HCT116 (cell line): ENCODE results near the gene FAM20C. TPM values are rescaled to one million over a fixed set of nuclear protein-coding genes. Genes with fewer than 3 reads are reported as not detected.

Source experiments
- ATAC-seq: fragments of 200-7000 bp; cut with Tn5 transposase; 2 replicates; pipeline ENCODE4 v1.9.1; 2020; ENCODE audit warnings: mild to moderate bottlenecking, moderate library complexity
- BruUV-seq: library from RNA; stranded (reverse); fragments of 400-500 nt; replicated peaks from 2 replicates; lab custom pipeline; 2021; lab: Mats Ljungman, UMichigan
- CTCF ChIA-PET: fragments of 300-600 bp; sonication (Branson Sonifier 250); formaldehyde crosslinking; loops from one replicate; lab custom pipeline; 2021; ENCODE audit warnings: antibody characterized with exemption; lab: Charles Lee
- POLR2A ChIA-PET: fragments of 300-600, 350-600 bp; sonication (Branson Sonifier 250); formaldehyde crosslinking; loops from one replicate; lab custom pipeline; 2021; ENCODE audit warnings: antibody characterized with exemption; lab: Charles Lee
- RAD21 ChIA-PET, 2 experiments: fragments of 300-600 bp; sonication (Branson Sonifier 250); formaldehyde crosslinking; loops; one replicate each; lab custom pipeline; 2023; ENCODE audit warnings: low total read pairs in 2 of 2; ENCODE audit not compliant: uncharacterized antibody in 2 of 2, unreplicated experiment in 2 of 2, low non-redundant PET in 1 of 2; lab: Charles Lee
- DNase-seq: peaks from one replicate; pipeline ENCODE4 v3.0.0-alpha.2; 2010; ENCODE audit warnings: low read depth, low spot score
- H2AFZ ChIP-seq: fragments of 200-600 bp; shearing (Covaris generic), sonication (generic); 2 replicates; pipeline ENCODE4 v1.6.1; 2017; ENCODE audit warnings: low read depth, mixed run types, mixed read lengths, antibody characterized with exemption, low read length; ENCODE audit not compliant: poor library complexity, severe bottlenecking
- H3K27ac ChIP-seq: 2 replicates; pipeline ENCODE4 v1.5.1; 2012; ENCODE audit warnings: low read depth, low read length
- H3K27me3 ChIP-seq: fragments of 200-600 bp; sonication (generic); 2 replicates; pipeline ENCODE4 v1.6.1; 2016; ENCODE audit warnings: mixed run types, low read length, mixed read lengths; ENCODE audit not compliant: insufficient read depth
- H3K36me3 ChIP-seq, 2 experiments: fragments of 200-500 bp in 1 of 2; fragments of 200-600 bp in 1 of 2; sonication (Bioruptor generic) in 1 of 2; sonication (generic) in 1 of 2; 2 replicates each; pipeline versions ENCODE4 v1.5.1 to v1.6.1; 2014 to 2016; ENCODE audit warnings: low read length in 2 of 2, inconsistent platforms in 1 of 2, mixed read lengths in 1 of 2, mixed run types in 1 of 2; ENCODE audit not compliant: insufficient read depth in 2 of 2, control insufficient read depth in 1 of 2
- H3K4me1 ChIP-seq, 2 experiments: fragments of 200-600 bp in 1 of 2; sonication (generic) in 1 of 2; 2 replicates each; pipeline versions ENCODE4 v1.5.1 to v1.6.1; 2012 to 2017; ENCODE audit warnings: low read length in 2 of 2, inconsistent platforms in 1 of 2, mild to moderate bottlenecking in 1 of 2, mixed read lengths in 1 of 2, mixed run types in 1 of 2, moderate library complexity in 1 of 2; ENCODE audit not compliant: insufficient read depth in 2 of 2, control insufficient read depth in 1 of 2
- H3K4me2 ChIP-seq: fragments of 200-600 bp; sonication (generic); 2 replicates; pipeline ENCODE4 v1.6.1; 2017; ENCODE audit warnings: mixed run types, low read length, mixed read lengths
- H3K4me3 ChIP-seq, 2 experiments: fragments of 200-600 bp in 1 of 2; sonication (generic) in 1 of 2; replicated peaks in 1 of 2; 2 replicates each; pipeline ENCODE4 v1.5.1; 2011 to 2016; ENCODE audit warnings: low read length in 2 of 2, control low read depth in 1 of 2, low read depth in 1 of 2, mild to moderate bottlenecking in 1 of 2, mixed read lengths in 1 of 2, mixed run types in 1 of 2
- H3K79me2 ChIP-seq: fragments of 200-600 bp; sonication (generic); 2 replicates; pipeline ENCODE4 v1.6.1; 2017; ENCODE audit warnings: mild to moderate bottlenecking, mixed run types, low read length, moderate library complexity, mixed read lengths; ENCODE audit not compliant: insufficient read depth
- H3K9ac ChIP-seq: fragments of 200-600 bp; sonication (generic); 2 replicates; pipeline ENCODE4 v1.6.1; 2016; ENCODE audit warnings: low read length, mixed read lengths
- H3K9me2 ChIP-seq: fragments of 200-600 bp; sonication (generic), shearing (Covaris generic); 2 replicates; pipeline ENCODE4 v1.6.1; 2017; ENCODE audit warnings: mixed run types, mild to moderate bottlenecking, moderate library complexity; ENCODE audit not compliant: insufficient read depth
- H3K9me3 ChIP-seq, 2 experiments: fragments of 200-500 bp in 1 of 2; fragments of 200-600 bp in 1 of 2; sonication (Bioruptor generic) in 1 of 2; sonication (generic) in 1 of 2; 2 replicates each; pipeline ENCODE4 v1.6.1; 2014 to 2017; ENCODE audit warnings: low read length in 2 of 2, mixed read lengths in 2 of 2, inconsistent platforms in 1 of 2, low read depth in 1 of 2, mild to moderate bottlenecking in 1 of 2, mixed run types in 1 of 2, moderate library complexity in 1 of 2; ENCODE audit not compliant: control insufficient read depth in 1 of 2, insufficient read depth in 1 of 2
- H4K20me1 ChIP-seq: fragments of 200-600 bp; sonication (generic), shearing (Covaris generic); 2 replicates; pipeline ENCODE4 v1.6.1; 2017; ENCODE audit warnings: mixed run types, mild to moderate bottlenecking, moderate library complexity; ENCODE audit not compliant: insufficient read depth
- CEBPB ChIP-seq: IDR thresholded peaks from 2 replicates; pipeline ENCODE4 v1.6.1; 2012; ENCODE audit warnings: low read depth
- EGR1 ChIP-seq: IDR thresholded peaks from 2 replicates; pipeline ENCODE4 v1.6.1; 2012; ENCODE audit warnings: low read depth
- EZH2phosphoT487 ChIP-seq: fragments of 200-600 bp; IDR thresholded peaks from 2 replicates; pipeline ENCODE4 v1.6.1; 2018; ENCODE audit warnings: antibody characterized with exemption, borderline replicate concordance
- FOSL1 ChIP-seq: IDR thresholded peaks from 2 replicates; pipeline ENCODE4 v1.6.1; 2012; ENCODE audit warnings: low read depth
- JUND ChIP-seq: IDR thresholded peaks from 2 replicates; pipeline ENCODE4 v1.6.1; 2012
- POLR2A ChIP-seq: IDR thresholded peaks from 2 replicates; pipeline ENCODE4 v1.7.0; 2011; ENCODE audit warnings: borderline replicate concordance; ENCODE audit not compliant: insufficient read depth, insufficient read length; ENCODE audit errors: extremely low read depth
- POLR2AphosphoS5 ChIP-seq: IDR thresholded peaks from 2 replicates; pipeline ENCODE4 v1.6.1; 2011; ENCODE audit warnings: mild to moderate bottlenecking, low read depth, low read length, moderate library complexity
- RAD21 ChIP-seq: IDR thresholded peaks from 2 replicates; pipeline ENCODE4 v1.6.1; 2012; ENCODE audit warnings: low read depth, mild to moderate bottlenecking
- SIN3A ChIP-seq: IDR thresholded peaks from 2 replicates; pipeline ENCODE4 v1.6.1; 2012; ENCODE audit warnings: low read depth
- TCF7L2 ChIP-seq: IDR thresholded peaks from 2 replicates; pipeline ENCODE4 v1.7.0; 2011; ENCODE audit warnings: borderline replicate concordance, inconsistent platforms; ENCODE audit not compliant: insufficient read depth, insufficient read length; ENCODE audit errors: extremely low read depth
- YY1 ChIP-seq: IDR thresholded peaks from 2 replicates; pipeline ENCODE4 v1.6.1; 2011; ENCODE audit warnings: low read length, low read depth, moderate library complexity, mild to moderate bottlenecking; ENCODE audit not compliant: insufficient replicate concordance; ENCODE audit errors: extremely low read depth
- ZFX ChIP-seq: fragments of 450-650 bp; IDR thresholded peaks from 2 replicates; pipeline ENCODE4 v1.6.1; 2017
- ZNF274 ChIP-seq: fragments of 200-500 bp; sonication (Bioruptor generic); IDR thresholded peaks from 2 replicates; pipeline ENCODE4 v1.6.1; 2014; ENCODE audit warnings: mild to moderate bottlenecking, low read depth, low read length, inconsistent platforms
- intact Hi-C: fragments of 100-400 bp; cut with micrococcal nuclease; formaldehyde crosslinking; loops from 2 replicates; pipeline ENCODE4 v1.10.0; 2022
- total RNA-seq: library from RNA; stranded (reverse); gene quantifications from one replicate; pipeline ENCODE4 v1.2.1, GENCODE V29; 2021; ENCODE audit not compliant: unreplicated experiment
- TF ChIP-seq, protein P1 (sequence below): IDR thresholded peaks from 2 replicates; pipeline ENCODE4 v1.6.1; 2012
- TF ChIP-seq, protein P2 (sequence below): IDR thresholded peaks from 2 replicates; pipeline ENCODE4 v1.6.1; 2012; ENCODE audit warnings: low read depth
- TF ChIP-seq, protein P3 (sequence below), 3 experiments: fragments of 200-600 bp in 1 of 3; sonication (generic) in 1 of 3; IDR thresholded peaks in 2 of 3; conservative IDR thresholded peaks in 1 of 3; 2 replicates each; pipeline ENCODE4 v1.5.1; 2012 to 2017; ENCODE audit warnings: low read depth in 2 of 3, low read length in 2 of 3, antibody characterized with exemption in 1 of 3, borderline replicate concordance in 1 of 3, control low read depth in 1 of 3, mild to moderate bottlenecking in 1 of 3, mixed read lengths in 1 of 3, mixed run types in 1 of 3, moderate library complexity in 1 of 3; ENCODE audit not compliant: insufficient read depth in 1 of 3

FAM20C gene
- total RNA-seq, 1 experiment from 2014 or later = 27.1 TPM

DNA sequence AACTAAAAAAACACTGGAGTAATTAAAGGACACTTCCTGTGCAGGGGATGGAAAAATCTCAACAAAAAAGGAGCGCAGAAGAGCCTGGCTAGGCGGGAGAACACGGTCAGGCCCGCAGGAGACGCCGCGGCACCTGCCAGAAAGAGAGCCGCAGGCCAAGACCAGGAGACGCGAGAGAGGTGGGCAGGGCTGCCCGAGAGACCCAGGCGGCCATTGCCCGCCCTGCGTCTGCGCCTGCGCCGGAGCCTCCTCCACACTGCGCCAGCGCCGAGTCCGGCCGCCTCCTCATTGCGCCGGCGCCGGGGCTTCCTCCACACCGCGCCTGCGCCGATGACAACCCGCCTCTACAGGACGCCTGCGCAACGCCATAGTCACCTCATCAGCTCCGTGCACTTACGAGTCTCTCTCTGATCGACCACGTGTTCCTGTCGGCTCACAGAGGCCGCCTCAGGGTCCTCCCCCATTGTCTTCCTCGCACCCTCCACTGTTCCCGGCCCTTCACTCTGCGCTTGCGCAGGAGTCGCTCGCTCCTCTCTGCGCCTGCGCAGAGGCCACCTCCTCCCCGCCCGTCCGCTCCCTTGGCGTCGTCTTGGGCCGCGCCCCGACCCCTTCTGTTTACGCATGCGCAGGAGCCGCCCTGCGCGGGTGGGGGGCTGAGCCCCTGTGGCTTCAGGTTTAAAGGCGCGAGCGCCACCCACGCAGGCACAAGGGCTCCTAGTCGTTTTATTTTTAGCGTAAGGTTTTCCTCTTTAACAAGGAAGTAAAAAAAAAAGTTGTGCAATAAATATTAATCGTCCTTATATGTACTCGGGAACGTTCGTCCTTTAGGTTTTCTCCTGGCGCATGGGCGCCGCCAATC lies 43.2 kb upstream of the FAM20C start:
- Histone ChIP-seq H3K79me2 (no peaks in the 10 kb centered on the region), H3K27ac (peak overlapping the region; percentile 83), H3K9ac (peak overlapping the region; percentile 72), H2AFZ (peak overlapping the region; percentile 8), H3K9me2 (no peaks in the 10 kb centered on the region), H3K36me3 (no peaks in the 10 kb centered on the region), H4K20me1 (no peaks in the 10 kb centered on the region), H3K27me3 (no peaks in the 10 kb centered on the region), H3K9me3 (no peaks in the 10 kb centered on the region), H3K4me3 (peak overlapping the region; percentile 57 to 62), H3K4me2 (peak overlapping the region; percentile 61), H3K4me1 (peaks cover 7 to 18% of the 10 kb centered on the region in 2 experiments)
- ChIA-PET RAD21 (no interaction called here), POLR2A (interaction anchor here (0.6 to 1.0 kb wide), 3 partner anchors 10 to 807 kb away, joined by 3 read pairs; partner anchors contain the start of gene FAM20C), CTCF (no interaction called here)
- intact Hi-C loops = loop anchor here (2.0 kb wide), 1 partner anchor 44 kb away; the partner anchor contains the start of gene FAM20C
- DNase-seq (peak; percentile 96), ATAC-seq (peak; percentile 96)
- TF ChIP-seq EGR1 (peak; percentile 92), SIN3A (no peak), CEBPB (no peak), JUND (no peak), EZH2phosphoT487 (no peak), ZFX (no peak), POLR2AphosphoS5 (peak; percentile 94), ZNF274 (no peak), POLR2A (peak; percentile 87), FOSL1 (no peak), RAD21 (no peak), YY1 (peak; percentile 93), TCF7L2 (peak; percentile 67)
- TF ChIP-seq, protein P1, sequence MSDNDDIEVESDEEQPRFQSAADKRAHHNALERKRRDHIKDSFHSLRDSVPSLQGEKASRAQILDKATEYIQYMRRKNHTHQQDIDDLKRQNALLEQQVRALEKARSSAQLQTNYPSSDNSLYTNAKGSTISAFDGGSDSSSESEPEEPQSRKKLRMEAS = peak; percentile 98
- TF ChIP-seq, protein P2, sequence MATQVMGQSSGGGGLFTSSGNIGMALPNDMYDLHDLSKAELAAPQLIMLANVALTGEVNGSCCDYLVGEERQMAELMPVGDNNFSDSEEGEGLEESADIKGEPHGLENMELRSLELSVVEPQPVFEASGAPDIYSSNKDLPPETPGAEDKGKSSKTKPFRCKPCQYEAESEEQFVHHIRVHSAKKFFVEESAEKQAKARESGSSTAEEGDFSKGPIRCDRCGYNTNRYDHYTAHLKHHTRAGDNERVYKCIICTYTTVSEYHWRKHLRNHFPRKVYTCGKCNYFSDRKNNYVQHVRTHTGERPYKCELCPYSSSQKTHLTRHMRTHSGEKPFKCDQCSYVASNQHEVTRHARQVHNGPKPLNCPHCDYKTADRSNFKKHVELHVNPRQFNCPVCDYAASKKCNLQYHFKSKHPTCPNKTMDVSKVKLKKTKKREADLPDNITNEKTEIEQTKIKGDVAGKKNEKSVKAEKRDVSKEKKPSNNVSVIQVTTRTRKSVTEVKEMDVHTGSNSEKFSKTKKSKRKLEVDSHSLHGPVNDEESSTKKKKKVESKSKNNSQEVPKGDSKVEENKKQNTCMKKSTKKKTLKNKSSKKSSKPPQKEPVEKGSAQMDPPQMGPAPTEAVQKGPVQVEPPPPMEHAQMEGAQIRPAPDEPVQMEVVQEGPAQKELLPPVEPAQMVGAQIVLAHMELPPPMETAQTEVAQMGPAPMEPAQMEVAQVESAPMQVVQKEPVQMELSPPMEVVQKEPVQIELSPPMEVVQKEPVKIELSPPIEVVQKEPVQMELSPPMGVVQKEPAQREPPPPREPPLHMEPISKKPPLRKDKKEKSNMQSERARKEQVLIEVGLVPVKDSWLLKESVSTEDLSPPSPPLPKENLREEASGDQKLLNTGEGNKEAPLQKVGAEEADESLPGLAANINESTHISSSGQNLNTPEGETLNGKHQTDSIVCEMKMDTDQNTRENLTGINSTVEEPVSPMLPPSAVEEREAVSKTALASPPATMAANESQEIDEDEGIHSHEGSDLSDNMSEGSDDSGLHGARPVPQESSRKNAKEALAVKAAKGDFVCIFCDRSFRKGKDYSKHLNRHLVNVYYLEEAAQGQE = no peak
- TF ChIP-seq, protein P3, sequence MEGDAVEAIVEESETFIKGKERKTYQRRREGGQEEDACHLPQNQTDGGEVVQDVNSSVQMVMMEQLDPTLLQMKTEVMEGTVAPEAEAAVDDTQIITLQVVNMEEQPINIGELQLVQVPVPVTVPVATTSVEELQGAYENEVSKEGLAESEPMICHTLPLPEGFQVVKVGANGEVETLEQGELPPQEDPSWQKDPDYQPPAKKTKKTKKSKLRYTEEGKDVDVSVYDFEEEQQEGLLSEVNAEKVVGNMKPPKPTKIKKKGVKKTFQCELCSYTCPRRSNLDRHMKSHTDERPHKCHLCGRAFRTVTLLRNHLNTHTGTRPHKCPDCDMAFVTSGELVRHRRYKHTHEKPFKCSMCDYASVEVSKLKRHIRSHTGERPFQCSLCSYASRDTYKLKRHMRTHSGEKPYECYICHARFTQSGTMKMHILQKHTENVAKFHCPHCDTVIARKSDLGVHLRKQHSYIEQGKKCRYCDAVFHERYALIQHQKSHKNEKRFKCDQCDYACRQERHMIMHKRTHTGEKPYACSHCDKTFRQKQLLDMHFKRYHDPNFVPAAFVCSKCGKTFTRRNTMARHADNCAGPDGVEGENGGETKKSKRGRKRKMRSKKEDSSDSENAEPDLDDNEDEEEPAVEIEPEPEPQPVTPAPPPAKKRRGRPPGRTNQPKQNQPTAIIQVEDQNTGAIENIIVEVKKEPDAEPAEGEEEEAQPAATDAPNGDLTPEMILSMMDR (IDR thresholded peaks at IDR 0.05 in 2 of 3, conservative IDR thresholded peaks at IDR 0.05 in 1 of 3; ENCODE audit: borderline replicate concordance in 1 of 3, insufficient read depth in 1 of 3, low read depth in 2 of 3, low read length in 2 of 3) = no peak
- BruUV-seq = no TSS peak
